Caco-2 (cell line): ENCODE measurements around the gene RBM42. TPM values are rescaled to one million over a fixed set of nuclear protein-coding genes. Genes with fewer than 3 reads are reported as not detected.

Source experiments
- BruUV-seq: library from RNA; stranded (reverse); fragments of 400-500 nt; replicated peaks from 2 replicates; lab custom pipeline; 2021; lab: Mats Ljungman, UMichigan
- CTCF ChIA-PET: fragments of 300-600 bp; sonication (Branson Sonifier 250); formaldehyde crosslinking; loops from one replicate; lab custom pipeline; 2022; ENCODE audit warnings: antibody characterized with exemption; lab: Charles Lee
- POLR2A ChIA-PET: fragments of 300-600 bp; sonication (Branson Sonifier 250); formaldehyde crosslinking; loops from one replicate; lab custom pipeline; 2022; ENCODE audit warnings: antibody characterized with exemption; lab: Charles Lee
- DNase-seq, 2 experiments: peaks; one replicate each; pipeline versions ENCODE4 v3.0.0 to v3.0.0-alpha.2; 2020 to 2022
- H3K27me3 ChIP-seq: replicated peaks from 2 replicates; pipeline ENCODE4 v1.6.0; 2011; ENCODE audit warnings: low read length; ENCODE audit not compliant: control insufficient read depth, insufficient read depth
- H3K36me3 ChIP-seq: 2 replicates; pipeline ENCODE4 v1.5.1; 2011; ENCODE audit warnings: low read length; ENCODE audit not compliant: control insufficient read depth, insufficient read depth
- H3K4me1 ChIP-seq: fragments of 250-450 bp; sonication (Bioruptor Pico); 2 replicates; pipeline ENCODE4 v1.5.1; 2020; ENCODE audit warnings: mild to moderate bottlenecking
- H3K4me3 ChIP-seq: 2 replicates; pipeline ENCODE4 v1.5.1; 2011; ENCODE audit warnings: low read depth, mild to moderate bottlenecking, control low read depth, low read length
- H3K9me3 ChIP-seq: fragments of 250-450 bp; sonication (Bioruptor Pico); 2 replicates; pipeline ENCODE4 v1.5.1; 2020; ENCODE audit warnings: mild to moderate bottlenecking, moderate library complexity
- H3K27ac Mint-ChIP-seq: one replicate; pipeline ENCODE4 v1.8.0; 2022; ENCODE audit warnings: mixed read lengths; ENCODE audit not compliant: unreplicated experiment
- H3K27me3 Mint-ChIP-seq: one replicate; pipeline ENCODE4 v1.8.0; 2022; ENCODE audit warnings: mixed read lengths; ENCODE audit not compliant: insufficient read depth, unreplicated experiment
- H3K36me3 Mint-ChIP-seq: one replicate; pipeline ENCODE4 v1.8.0; 2022; ENCODE audit warnings: mild to moderate bottlenecking, mixed read lengths; ENCODE audit not compliant: insufficient read depth, unreplicated experiment
- H3K4me1 Mint-ChIP-seq: one replicate; pipeline ENCODE4 v1.8.0; 2022; ENCODE audit warnings: low read depth, mixed read lengths; ENCODE audit not compliant: unreplicated experiment
- H3K4me3 Mint-ChIP-seq: one replicate; pipeline ENCODE4 v1.8.0; 2022; ENCODE audit warnings: mild to moderate bottlenecking, moderate library complexity, mixed read lengths; ENCODE audit not compliant: unreplicated experiment
- H3K9me3 Mint-ChIP-seq: one replicate; pipeline ENCODE4 v1.8.0; 2022; ENCODE audit warnings: mixed read lengths; ENCODE audit not compliant: unreplicated experiment
- intact Hi-C: fragments of 100-400 bp; cut with micrococcal nuclease; formaldehyde crosslinking; loops from one replicate; pipeline ENCODE4 v1.10.0; 2022; ENCODE audit not compliant: unreplicated experiment
- total RNA-seq: library from RNA; stranded (reverse); gene quantifications from 2 replicates; pipeline ENCODE4 v1.2.3, GENCODE V29; 2022
- TF ChIP-seq, protein P1 (sequence below), 2 experiments: fragments of 200-600 bp in 1 of 2; IDR thresholded peaks; 1 replicate in 1 of 2; 2 replicates in 1 of 2; pipeline versions ENCODE4 v1.5.1 to v1.8.0; 2011 to 2022; ENCODE audit warnings: antibody characterized with exemption in 1 of 2, control low read depth in 1 of 2, inconsistent platforms in 1 of 2, low read depth in 1 of 2, low read length in 1 of 2, mild to moderate bottlenecking in 1 of 2, moderate library complexity in 1 of 2; ENCODE audit not compliant: insufficient read depth in 1 of 2, severe bottlenecking in 1 of 2, unreplicated experiment in 1 of 2

Gene RBM42
- total RNA-seq, 1 experiment from 2014 or later, result 165 TPM

DNA sequence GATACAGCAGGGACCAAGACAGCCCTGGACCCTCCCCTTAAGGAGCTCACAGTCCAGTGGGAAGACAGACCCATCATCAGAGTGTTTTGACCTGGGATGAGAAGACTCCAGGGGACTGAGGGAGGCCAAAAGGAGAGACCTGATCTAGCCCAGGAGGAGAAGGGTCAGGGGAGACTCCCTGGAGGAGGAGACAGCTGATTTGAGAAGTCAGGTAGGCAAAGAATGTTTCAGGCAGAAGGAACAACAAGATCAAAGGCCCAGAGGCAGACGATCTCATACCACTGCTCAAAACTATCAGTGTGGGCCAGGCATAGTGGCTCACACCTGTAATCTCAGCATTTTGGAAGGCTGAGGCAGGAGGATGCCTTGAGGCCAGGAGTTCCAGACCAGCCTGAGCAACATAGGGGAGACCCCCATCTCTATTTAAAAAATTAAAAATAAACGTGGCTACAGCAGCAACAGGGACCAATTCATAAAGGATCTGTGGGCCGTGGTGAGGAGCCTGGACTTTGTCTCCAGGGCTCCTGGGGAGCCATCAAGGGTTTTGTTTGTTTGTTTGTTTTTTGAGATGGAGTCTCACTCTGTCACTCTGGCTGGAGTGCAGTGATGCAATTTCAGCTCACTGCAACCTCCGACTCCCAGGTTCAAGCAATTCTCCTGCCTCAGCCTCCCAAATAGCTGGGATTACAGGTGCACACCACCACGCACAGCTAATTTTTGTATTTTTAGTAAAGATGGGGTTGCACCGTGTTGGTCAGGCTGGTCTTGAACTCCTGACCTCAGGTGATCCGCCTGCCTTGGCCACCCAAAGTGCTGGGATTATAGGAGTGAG, 17.1 kb downstream of the RBM42 start:
- Mint-ChIP-seq H3K27me3 (no peaks in the 10 kb centered on the region), H3K4me1 (peaks cover 12% of the 10 kb centered on the region), H3K36me3 (peaks cover 45% of the 10 kb centered on the region), H3K27ac (no peak overlapping the region), H3K9me3 (no peaks in the 10 kb centered on the region), H3K4me3 (peak overlapping the region; percentile 74)
- Histone ChIP-seq H3K36me3 (no peaks in the 10 kb centered on the region), H3K4me3 (no peak overlapping the region), H3K4me1 (peaks cover 26% of the 10 kb centered on the region), H3K9me3 (no peaks in the 10 kb centered on the region), H3K27me3 (no peaks in the 10 kb centered on the region)
- no TSS peak for BruUV-seq
- CTCF ChIA-PET, result no interaction called here
- no peak for DNase-seq
- intact Hi-C loops, result loop anchor here (2.0 to 5.0 kb wide), 4 partner anchors 15 to 111 kb away; partner anchors contain the start of genes HAUS5, HSPB6, KMT2B and PROSER3
- TF ChIP-seq, protein P1, sequence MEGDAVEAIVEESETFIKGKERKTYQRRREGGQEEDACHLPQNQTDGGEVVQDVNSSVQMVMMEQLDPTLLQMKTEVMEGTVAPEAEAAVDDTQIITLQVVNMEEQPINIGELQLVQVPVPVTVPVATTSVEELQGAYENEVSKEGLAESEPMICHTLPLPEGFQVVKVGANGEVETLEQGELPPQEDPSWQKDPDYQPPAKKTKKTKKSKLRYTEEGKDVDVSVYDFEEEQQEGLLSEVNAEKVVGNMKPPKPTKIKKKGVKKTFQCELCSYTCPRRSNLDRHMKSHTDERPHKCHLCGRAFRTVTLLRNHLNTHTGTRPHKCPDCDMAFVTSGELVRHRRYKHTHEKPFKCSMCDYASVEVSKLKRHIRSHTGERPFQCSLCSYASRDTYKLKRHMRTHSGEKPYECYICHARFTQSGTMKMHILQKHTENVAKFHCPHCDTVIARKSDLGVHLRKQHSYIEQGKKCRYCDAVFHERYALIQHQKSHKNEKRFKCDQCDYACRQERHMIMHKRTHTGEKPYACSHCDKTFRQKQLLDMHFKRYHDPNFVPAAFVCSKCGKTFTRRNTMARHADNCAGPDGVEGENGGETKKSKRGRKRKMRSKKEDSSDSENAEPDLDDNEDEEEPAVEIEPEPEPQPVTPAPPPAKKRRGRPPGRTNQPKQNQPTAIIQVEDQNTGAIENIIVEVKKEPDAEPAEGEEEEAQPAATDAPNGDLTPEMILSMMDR (IDR thresholded peaks at IDR 0.05; ENCODE audit: insufficient read depth in 1 of 2, low read depth in 1 of 2, low read length in 1 of 2, severe bottlenecking in 1 of 2, unreplicated experiment in 1 of 2), result no peak
- POLR2A ChIA-PET, result interaction anchor here (0.6 kb wide), 1 partner anchor 42 kb away, joined by 5 read pairs; no protein-coding TSS in a partner anchor

DNA sequence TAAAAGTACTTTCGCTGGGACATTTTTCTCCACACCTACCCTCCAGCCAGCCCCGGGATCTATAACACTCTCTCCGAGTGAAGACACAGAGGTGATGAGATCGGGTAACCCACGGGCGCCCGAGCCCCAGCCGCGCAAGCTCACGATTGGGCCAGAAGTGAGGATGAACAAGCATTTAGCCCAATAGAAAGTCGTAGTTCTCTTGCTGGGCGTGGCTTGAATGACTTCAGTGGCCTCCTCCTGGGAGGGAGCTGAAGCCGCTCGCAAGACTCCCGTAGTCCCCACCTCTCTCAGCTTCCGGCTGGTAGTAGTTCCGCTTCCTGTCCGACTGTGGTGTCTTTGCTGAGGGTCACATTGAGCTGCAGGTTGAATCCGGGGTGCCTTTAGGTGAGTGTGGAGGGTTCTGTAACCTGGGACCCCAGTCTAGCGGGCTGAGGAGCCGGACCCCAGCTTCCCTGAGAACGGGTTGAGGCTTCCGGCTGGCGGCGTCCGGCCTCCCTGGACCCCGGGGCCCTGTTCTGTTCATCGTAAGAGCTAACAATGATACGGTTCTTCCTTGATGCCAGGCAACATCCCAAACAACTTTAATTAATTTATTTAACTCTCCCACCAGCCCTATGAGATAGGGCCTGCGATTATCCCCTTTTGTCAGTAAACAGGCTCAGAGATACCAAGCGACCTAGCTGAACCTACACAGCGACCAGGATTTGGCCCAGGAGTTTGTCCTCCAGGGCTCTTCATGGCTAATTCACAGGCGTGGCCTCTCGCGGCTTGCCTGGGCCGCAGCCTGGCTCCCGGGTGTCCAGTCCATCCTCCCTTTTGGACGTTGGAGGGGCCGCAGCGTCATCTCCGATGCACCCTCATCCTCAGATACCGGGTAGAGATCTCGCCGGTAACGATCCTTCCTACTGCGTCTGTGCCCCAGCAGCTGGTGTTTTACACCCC, 19.5 kb downstream of the RBM42 start, which contains the start of gene COX6B1:
COX6B1 (plus strand) TSS at position 307 of the 945 bp plus-strand sequence. CDS start 2,921 bp downstream, outside the sequence.
- peak within 1 kb of the TSS; percentile 97 for H3K4me3 Mint-ChIP-seq
- peaks cover 12% of the 10 kb centered on the region for H3K4me1 Mint-ChIP-seq
- H3K36me3 ChIP-seq, result 0 out of 2 replicates have a peak, but pooled peaks cover 2% of the 10 kb centered on the region
- BruUV-seq, result TSS peak; percentile 77
- H3K27me3 Mint-ChIP-seq, result no peaks in the 10 kb centered on the region
- peaks cover 15% of the 10 kb centered on the region for H3K4me1 ChIP-seq
- no peaks in the 10 kb centered on the region for H3K9me3 ChIP-seq
- TF ChIP-seq, protein P1 (IDR thresholded peaks at IDR 0.05; ENCODE audit: insufficient read depth in 1 of 2, low read depth in 1 of 2, low read length in 1 of 2, severe bottlenecking in 1 of 2, unreplicated experiment in 1 of 2), result no peak
- ChIA-PET POLR2A (interaction anchor here (0.5 to 1.4 kb wide), 18 partner anchors 10 to 721 kb away, joined by 3 to 11 read pairs (median 4); partner anchors contain the start of genes LIN37, POLR2I and TBCB), CTCF (interaction anchor here (0.6 to 1.4 kb wide), 11 partner anchors 25 to 341 kb away, joined by 3 to 7 read pairs (median 3); partner anchors contain the start of genes APLP1 and HAUS5)
- no peaks in the 10 kb centered on the region for H3K9me3 Mint-ChIP-seq
- H3K27me3 ChIP-seq, result no peaks in the 10 kb centered on the region
- H3K36me3 Mint-ChIP-seq, result peaks cover 65% of the 10 kb centered on the region
- peak; percentile 95 to 97 for DNase-seq
- intact Hi-C loops, result loop anchor here (1.0 to 5.0 kb wide), 3 partner anchors 20 to 109 kb away; partner anchors contain the start of genes HSPB6, KMT2B and PROSER3
- peak within 1 kb of the TSS; percentile 90 for H3K27ac Mint-ChIP-seq
- peak within 1 kb of the TSS; percentile 62 for H3K4me3 ChIP-seq
